Upper lobe of left lung (tissue), 6 donors: ENCODE measurements around the gene MRPL4. TPM values are rescaled to one million over a fixed set of nuclear protein-coding genes. Genes with fewer than 3 reads are reported as not detected.
A peak's percentile ranks its signal among the peaks of the same experiment; 100 is the strongest.

Source experiments
- ATAC-seq, 2 donors: fragments of 200-7000 bp; cut with Tn5 transposase; one replicate each; pipeline ENCODE4 v1.9.1; 2022; ENCODE audit warnings: mild to moderate bottlenecking in 2 of 2, moderate library complexity in 2 of 2; ENCODE audit not compliant: low FRiP score in 2 of 2
- DNase-seq, 2 donors: peaks; one replicate each; pipeline ENCODE4 v3.0.0-alpha.2; 2019 to 2020
- H3K27ac ChIP-seq, 4 donors: fragments of 200-600 bp; sonication (generic); one replicate each; pipeline ENCODE4 v1.5.1; 2016 to 2019
- H3K27me3 ChIP-seq, 4 donors: fragments of 200-600 bp; sonication (generic); one replicate each; pipeline ENCODE4 v1.5.1; 2017 to 2019
- H3K36me3 ChIP-seq, 4 donors: fragments of 200-600 bp; sonication (generic); one replicate each; pipeline ENCODE4 v1.5.1; 2016 to 2019
- H3K4me1 ChIP-seq, 4 donors: fragments of 200-600 bp; sonication (generic); one replicate each; pipeline ENCODE4 v1.5.1; 2018 to 2019
- H3K4me3 ChIP-seq, 4 donors: fragments of 200-600 bp; sonication (generic); one replicate each; pipeline ENCODE4 v1.5.1; 2017 to 2019; ENCODE audit warnings: mild to moderate bottlenecking in 2 of 4, moderate library complexity in 1 of 4
- H3K9me3 ChIP-seq, 4 donors: fragments of 200-600 bp; sonication (generic); one replicate each; pipeline ENCODE4 v1.5.1; 2018 to 2019
- CTCF ChIP-seq, 6 experiments: fragments of 450-650 bp in 4 of 6; fragments of 200-600 bp in 2 of 6; sonication (generic) in 2 of 6; IDR thresholded peaks; one replicate each; pipeline ENCODE4 v1.5.1; 2016 to 2019; ENCODE audit warnings: antibody characterized with exemption in 6 of 6
- EP300 ChIP-seq, 4 donors: sonication (generic); formaldehyde crosslinking; IDR thresholded peaks; one replicate each; pipeline ENCODE4 v1.5.1; 2017; ENCODE audit warnings: antibody characterized with exemption in 4 of 4, control low read depth in 2 of 4
- POLR2A ChIP-seq, 4 donors: fragments of 450-650 bp; IDR thresholded peaks; one replicate each; pipeline ENCODE4 v1.5.1; 2016 to 2017; ENCODE audit warnings: antibody characterized with exemption in 4 of 4, mild to moderate bottlenecking in 2 of 4
- POLR2AphosphoS5 ChIP-seq, 2 donors: sonication (generic); formaldehyde crosslinking; IDR thresholded peaks; one replicate each; pipeline ENCODE4 v1.5.1; 2017; ENCODE audit warnings: antibody characterized with exemption in 2 of 2
- WGBS, 2 donors: methylation state at CpG; one replicate each; pipeline ENCODE4 v1.1.5; 2017 to 2018; 5-methylcytosine and 5-hydroxymethylcytosine counted together
- total RNA-seq, 6 donors: library from RNA; depleted of rRNA in 4 of 6; stranded (reverse); fragments of >200 nt in 4 of 6; gene quantifications; one replicate each; pipeline versions ENCODE4 v1.1.0 to v1.2.1, GENCODE V29; 2016 to 2021
- donor health status: DM: no; HTN: no; CAD: no; lungs with moderate emphysema.
- donor health status: DM: no; HTN: yes; CAD: no; lungs with severe emphysema.

The MRPL4 gene
- 10 to 100 TPM; 23.0 to 70.8 (median 45.0) TPM for total RNA-seq

GRCh38 chr19:10251792-10252694 is at the start of gene MRPL4:
Gene MRPL4, plus strand, starts transcription at chr19:10252214. Its CDS starts 40 bp downstream, at chr19:10252254.
- H3K27ac ChIP-seq = peak within 1 kb of the TSS; percentile 77 to 91 (median 86)

GRCh38 chr19:10203686-10204085 is 48.3 kb upstream of the MRPL4 start:
- Histone ChIP-seq H3K27ac (no peak overlapping the region), H3K4me1 (peaks cover 0 to 11% (median 3%) of the 10 kb centered on the region in 4 donors), H3K36me3 (no peaks in the 10 kb centered on the region), H3K9me3 (no peaks in the 10 kb centered on the region), H3K27me3 (no peaks in the 10 kb centered on the region), H3K4me3 (no peak overlapping the region)
- WGBS, 2 donors = 92 to 100% methylated on average over 3 of the region's 3 CpGs
- TF ChIP-seq POLR2AphosphoS5 (IDR thresholded peaks at IDR 0.05) = no peak
- TF ChIP-seq POLR2A (IDR thresholded peaks at IDR 0.05) = no peak
- no peak for TF ChIP-seq CTCF (IDR thresholded peaks at IDR 0.05)
- no peak for TF ChIP-seq EP300 (IDR thresholded peaks at IDR 0.05)
- DNase-seq (no peak), ATAC-seq (no peak)

More at GRCh38 chr19:10251792-10252694, at the start of gene MRPL4:
- DNase-seq (peak; percentile 96 to 99), ATAC-seq (peak; percentile 96 to 97)
- H3K36me3 ChIP-seq = peaks cover 0 to 33% (median 26%) of the 10 kb centered on the region in 4 donors
- TF ChIP-seq EP300 (IDR thresholded peaks at IDR 0.05) (peak in 1 of 4 donors; percentile 24), POLR2A (IDR thresholded peaks at IDR 0.05) (peak in 3 of 4 donors; percentile 45 to 76 (median 68)), POLR2AphosphoS5 (IDR thresholded peaks at IDR 0.05) (peak in 1 of 2 donors; percentile 86), CTCF (IDR thresholded peaks at IDR 0.05) (peak in 4 of 6 experiments; percentile 30 to 52 (median 48))
- H3K27me3 ChIP-seq = no peaks in the 10 kb centered on the region
- no peaks in the 10 kb centered on the region for H3K9me3 ChIP-seq
- peaks cover 13 to 28% (median 15%) of the 10 kb centered on the region in 4 donors for H3K4me1 ChIP-seq
- peak within 1 kb of the TSS; percentile 75 to 96 (median 90) for H3K4me3 ChIP-seq
- WGBS, 2 donors = 0 to 1% methylated on average over 9 to 17 of the region's 77 CpGs

GRCh38 chr19:10205636-10206035 is 46.4 kb upstream of the MRPL4 start:
- Histone ChIP-seq H3K27me3 (no peaks in the 10 kb centered on the region), H3K27ac (peak overlapping the region in 2 of 4 donors; percentile 36 to 57), H3K4me1 (peaks cover 0 to 6% (median 2%) of the 10 kb centered on the region in 4 donors), H3K36me3 (no peaks in the 10 kb centered on the region), H3K9me3 (no peaks in the 10 kb centered on the region), H3K4me3 (no peak overlapping the region)
- TF ChIP-seq POLR2A (IDR thresholded peaks at IDR 0.05) = no peak
- TF ChIP-seq CTCF (IDR thresholded peaks at IDR 0.05) = no peak
- TF ChIP-seq POLR2AphosphoS5 (IDR thresholded peaks at IDR 0.05) = no peak
- TF ChIP-seq EP300 (IDR thresholded peaks at IDR 0.05) = no peak
- no peak for DNase-seq
- WGBS, 2 donors = 89 to 95% methylated on average over 4 of the region's 4 CpGs
- no peak for ATAC-seq

- H3K4me3 ChIP-seq = no peak overlapping the region
- peak in 1 of 2 donors; percentile 90 for DNase-seq
- no peaks in the 10 kb centered on the region for H3K27me3 ChIP-seq
- peaks cover 0 to 6% (median 2%) of the 10 kb centered on the region in 4 donors for H3K4me1 ChIP-seq
- peak; percentile 66 to 92 for ATAC-seq
- 70 to 82% methylated on average over 6 to 10 of the region's 10 CpGs for WGBS, 2 donors
- no peaks in the 10 kb centered on the region for H3K36me3 ChIP-seq
- TF ChIP-seq POLR2AphosphoS5 (IDR thresholded peaks at IDR 0.05) (no peak), EP300 (IDR thresholded peaks at IDR 0.05) (no peak), POLR2A (IDR thresholded peaks at IDR 0.05) (no peak), CTCF (IDR thresholded peaks at IDR 0.05) (no peak)
- no peaks in the 10 kb centered on the region for H3K9me3 ChIP-seq
- H3K27ac ChIP-seq = peak overlapping the region in 3 of 4 donors; percentile 39 to 57 (median 46)
These were observed 45.7 kb upstream of the MRPL4 start for GRCh38 chr19:10206226-10206885.
